ENCODE data around the gene PCP2.
A peak's percentile ranks its signal among the peaks of the same experiment; 100 is the strongest.

Gene PCP2

DNA sequence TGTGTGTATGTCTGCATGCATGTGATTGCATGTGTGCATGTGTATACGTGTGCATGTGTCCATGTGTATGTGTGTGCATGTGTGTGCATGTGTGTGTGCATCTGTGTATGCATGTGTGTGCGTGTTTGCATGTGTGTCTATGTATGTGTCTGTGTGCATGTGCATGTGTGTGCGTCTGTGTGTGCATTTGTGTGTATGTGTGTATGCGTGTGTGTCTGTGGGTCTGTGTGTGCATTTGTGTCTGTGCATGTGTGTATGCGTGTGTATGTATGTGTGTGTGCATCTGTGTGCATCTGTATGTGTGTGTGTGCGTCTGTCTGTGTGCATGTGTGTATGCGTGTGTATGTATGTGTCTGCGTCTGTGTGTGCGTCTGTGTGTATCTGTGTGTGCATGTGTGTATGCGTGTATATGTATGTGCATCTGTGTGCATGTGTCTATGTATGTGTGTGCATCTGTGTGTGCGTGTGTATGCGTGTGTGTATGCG, 6.4 kb upstream of the PCP2 start:
- no peak for DNase-seq (ENCODE audit: low read depth in 2 of 3, low spot score in 2 of 3)

DNA sequence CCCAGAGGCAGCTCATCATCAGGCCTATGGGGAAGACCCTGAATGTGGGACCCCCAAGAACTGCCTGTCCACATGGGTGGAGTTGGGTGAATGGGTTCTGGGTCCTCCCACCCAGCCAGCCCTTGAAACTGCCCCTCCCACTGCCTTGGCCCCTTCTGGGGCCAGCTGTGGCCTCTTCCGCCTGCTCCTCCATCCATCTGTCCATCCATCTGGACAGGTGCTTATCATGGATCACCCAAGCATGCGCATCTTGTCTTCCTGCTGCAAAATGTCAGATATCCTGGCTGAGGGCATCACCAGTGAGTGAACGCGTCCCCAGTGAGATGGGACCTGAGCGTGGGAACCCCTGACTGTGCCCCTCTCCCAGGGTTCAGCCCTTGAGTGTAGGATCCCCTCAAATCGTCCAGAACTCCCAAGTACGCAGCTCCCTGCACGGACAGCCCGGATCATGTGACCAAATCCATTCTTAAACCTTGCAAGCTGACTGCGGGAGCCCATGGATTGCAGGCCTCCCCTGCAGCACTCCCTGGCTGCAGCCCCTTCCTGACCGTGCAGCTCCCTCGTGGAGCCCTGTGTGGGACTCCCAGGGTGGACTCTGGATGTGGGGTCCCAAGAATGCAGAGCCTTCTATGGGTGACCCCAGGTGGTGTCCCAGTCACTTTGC, 5.4 kb upstream of the PCP2 start:
- DNase-seq (ENCODE audit: low read depth in 2 of 3, low spot score in 2 of 3), result no peak

DNA sequence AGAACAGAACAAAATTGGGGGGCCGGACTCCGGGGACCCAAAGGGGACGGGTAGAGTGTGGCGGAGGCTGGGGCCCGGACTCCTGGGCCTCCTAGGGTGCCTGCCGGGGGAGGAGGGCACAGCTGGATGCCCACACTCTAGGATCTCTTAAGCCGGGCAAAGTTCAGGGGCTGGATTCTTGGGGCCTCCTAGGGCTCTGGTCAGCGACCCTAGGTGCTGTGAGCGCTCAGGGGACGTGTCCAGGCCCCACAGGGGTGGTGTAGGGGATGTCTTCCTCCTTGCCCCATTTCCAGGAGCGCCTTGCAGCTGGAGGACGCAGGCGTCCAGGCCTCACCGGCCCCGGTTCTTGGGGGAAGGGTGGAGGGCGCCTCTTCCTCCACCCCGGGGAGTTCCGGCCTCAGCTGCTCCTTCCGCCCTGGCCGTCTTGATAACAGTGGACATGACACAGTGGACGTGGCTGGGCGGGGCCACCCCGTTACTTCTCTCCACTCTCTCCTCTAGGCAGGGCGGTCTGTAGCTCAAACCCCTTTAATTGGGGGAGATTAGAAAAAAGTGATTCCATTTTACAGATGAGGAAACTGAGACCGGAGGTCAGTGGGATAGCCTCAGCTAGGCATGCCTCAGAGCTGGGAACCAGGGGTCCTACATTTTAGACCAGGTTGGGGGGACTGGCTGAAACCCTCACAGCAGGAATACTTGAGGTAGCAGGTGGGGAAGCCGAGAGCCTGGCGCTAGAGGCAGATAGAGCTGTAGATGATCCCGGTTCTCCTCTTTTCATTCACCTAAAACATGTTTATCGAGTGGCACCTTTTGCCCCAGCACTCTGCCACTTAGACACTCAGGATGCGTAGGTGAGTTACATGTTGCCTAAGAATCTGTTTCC, 4.1 kb upstream of the PCP2 start:
- DNase-seq (ENCODE audit: low read depth in 2 of 3, low spot score in 2 of 3), result no peak

DNA sequence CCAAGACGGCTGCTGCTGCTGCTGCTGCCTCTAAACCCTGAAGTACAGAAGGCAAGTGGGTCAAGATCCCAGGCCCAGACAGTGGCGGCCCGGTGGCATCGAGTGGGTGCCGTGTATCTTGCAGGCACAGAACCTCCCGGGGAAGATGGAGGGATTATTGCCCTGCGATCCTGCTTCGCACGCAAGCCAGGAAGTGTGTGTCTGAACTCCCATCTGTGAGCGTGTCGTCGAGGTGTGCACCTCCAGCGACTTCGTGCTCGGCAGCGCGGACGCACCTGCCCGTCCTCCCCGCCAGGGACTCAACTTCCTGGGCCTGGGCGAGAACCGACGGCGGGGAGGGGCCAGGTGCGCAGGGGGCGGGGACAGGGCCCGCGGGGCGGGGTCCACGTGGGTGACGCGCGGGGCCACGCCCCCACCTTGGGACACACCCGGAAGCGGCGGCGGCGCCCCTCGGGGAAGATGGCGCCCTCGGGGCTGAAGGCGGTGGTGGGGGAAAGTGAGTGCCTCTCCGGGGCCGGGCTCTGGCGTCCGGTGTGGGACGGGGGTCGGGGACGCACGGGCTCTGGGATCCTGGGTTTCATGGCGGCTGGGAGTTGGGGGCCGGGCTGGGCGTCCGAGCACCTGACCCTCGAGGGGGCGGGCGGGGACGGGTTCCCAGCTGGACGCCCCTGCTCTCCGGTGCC, 3.3 kb upstream of the PCP2 start, which contains the start of gene STXBP2:
Gene STXBP2, plus strand, starts transcription at position 420 of the 683 bp plus-strand sequence. Its CDS starts 40 bp downstream, at position 460.
- DNase-seq (ENCODE audit: low read depth in 2 of 3, low spot score in 2 of 3), result peak; percentile 83 to 89 (median 84)

DNA sequence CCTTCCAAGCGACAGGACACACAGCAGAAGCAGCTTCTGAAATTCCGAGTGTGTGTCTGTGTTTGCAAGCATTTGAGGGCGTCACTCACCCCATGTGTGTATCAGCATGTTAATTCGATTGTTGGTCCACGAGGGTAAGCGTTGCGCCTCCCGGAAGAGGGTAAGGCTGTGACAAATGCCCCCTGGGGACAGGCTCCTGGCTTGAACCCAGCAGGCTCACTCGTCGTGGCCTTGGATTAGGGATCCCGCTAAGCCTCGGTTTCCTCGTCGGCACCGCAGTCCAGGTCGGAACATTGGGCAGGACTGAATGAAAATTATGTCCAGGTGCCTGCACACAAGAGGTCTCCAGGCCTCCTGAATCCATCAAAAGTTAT, 2.8 kb upstream of the PCP2 start:
- DNase-seq (ENCODE audit: low read depth in 2 of 3, low spot score in 2 of 3), result no peak

DNA sequence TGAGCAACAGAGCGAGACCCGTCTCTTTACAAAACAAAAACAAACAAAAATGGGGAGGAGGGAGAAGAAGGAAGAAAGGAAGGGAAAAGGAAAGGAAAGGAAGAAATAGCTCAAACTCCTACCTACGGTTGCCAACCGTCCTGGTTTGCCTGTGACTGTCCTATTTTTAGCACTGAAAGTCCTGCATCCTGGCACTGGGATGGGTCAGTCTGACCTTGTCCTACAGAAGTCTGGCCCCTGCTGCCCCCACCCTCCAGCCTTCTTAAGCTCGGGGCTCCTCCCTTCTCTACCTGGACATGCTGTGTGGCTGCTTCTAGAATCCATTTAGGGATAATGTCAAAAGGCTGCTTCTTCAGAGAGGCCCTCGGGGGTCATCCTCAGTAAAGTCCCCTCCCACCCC, 2.2 kb upstream of the PCP2 start:
- DNase-seq (ENCODE audit: low read depth in 2 of 3, low spot score in 2 of 3), result no peak

DNA sequence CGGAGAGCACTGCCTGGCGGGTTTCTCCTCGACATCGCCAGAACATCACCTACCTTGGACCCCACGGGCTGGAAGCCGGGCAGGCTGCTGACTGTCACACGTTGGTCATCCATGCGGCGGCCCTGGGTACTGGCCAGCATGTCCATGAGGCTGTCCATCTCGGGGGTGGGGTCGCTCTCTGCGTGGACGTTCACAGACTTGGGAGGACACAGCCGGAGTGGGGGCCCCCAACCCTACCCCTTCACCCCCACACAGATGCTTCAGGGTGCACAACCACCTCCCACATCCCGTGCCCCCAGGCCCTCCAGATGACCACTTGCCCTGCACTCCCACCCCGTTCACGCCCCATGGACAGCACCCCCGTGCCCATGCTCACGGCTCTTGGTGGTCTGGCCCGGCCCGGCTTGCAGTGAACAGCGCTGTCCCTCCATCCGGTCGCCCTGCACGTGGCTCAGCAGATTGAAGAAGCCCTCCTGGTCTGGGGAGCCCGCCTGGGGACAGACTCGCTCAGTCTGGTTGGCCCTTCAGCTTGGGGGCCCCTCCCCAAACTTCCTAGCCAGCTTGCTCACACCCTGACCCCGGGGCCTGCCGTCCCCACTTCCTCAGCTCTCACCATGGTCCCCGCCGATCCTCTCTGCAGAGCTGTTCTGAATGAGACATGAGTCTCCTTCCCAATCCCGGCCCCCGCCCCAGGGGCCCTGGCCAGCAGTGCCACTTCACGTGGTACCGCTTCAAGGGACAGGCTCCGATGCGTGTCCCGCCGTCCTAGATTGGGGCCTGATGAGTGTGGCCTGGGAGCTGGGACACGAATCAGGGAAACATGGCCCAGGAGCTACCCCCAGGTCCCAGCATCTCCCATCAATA, 947 bp downstream of the PCP2 start:
- no peak for DNase-seq (ENCODE audit: low read depth in 2 of 3, low spot score in 2 of 3)

DNA sequence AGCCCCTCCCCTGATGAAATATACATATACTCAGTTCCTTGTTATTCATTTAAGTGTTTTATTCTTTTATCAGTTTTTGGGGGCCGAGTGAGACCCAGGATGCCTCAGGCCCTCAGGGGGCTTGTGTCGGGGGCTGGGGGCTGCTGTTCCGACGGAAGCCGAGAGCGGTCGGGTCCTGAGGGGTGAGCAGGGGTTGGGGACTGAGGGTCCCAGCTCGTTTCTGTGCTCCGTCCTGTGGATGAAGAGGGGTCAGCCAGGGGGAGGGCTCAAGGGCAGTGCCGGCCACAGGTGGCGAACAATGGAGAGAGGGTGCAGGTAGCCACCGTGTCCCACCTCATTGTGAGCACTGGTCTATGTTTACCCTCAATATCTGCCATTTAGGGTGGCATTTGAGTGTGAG, 1.9 kb downstream of the PCP2 start:
- DNase-seq (ENCODE audit: low read depth in 2 of 3, low spot score in 2 of 3), result no peak

DNA sequence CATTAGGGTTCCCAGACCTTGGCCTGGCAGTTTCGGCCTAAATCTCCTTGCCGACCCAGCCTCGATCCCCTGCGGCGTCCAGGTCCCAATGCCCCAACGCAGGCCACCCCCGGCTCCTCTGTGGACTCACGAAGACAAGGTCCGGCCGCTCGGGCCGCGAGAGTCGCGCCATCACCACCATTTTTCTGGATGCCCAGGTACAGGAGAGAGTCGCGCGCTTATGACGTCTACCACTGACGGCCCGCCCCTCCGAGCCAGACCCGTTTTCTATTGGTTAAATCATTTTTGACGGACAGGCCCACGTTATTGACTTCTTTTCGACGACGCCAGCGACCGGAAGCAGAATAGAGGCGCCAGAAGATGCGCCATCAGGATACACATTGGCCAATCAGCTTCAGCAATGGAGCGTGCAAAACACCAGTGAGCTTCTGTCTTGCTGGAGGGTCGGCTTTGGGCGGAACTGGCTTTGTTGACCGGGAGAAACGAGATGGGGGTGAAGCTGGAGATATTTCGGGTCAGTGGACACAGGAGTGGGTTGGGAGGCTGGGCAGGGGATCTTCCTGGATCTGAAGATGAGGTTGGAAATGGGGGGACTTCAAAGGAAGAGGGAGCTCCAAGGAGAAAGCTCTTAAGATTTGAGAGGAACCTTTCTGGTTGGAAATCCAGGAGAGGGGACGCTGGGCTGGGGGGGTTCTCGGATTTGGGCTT, 4.0 kb downstream of the PCP2 start, which contains the start of the genes PET100 and XAB2:
Gene PET100, plus strand, starts transcription at position 447 of the 708 bp plus-strand sequence. Its CDS starts 41 bp downstream, at position 488.
Gene XAB2, minus strand, starts transcription at position 199 of the 708 bp plus-strand sequence. Its CDS starts 18 bp downstream, at position 181.
- DNase-seq (ENCODE audit: low read depth in 2 of 3, low spot score in 2 of 3), result peak; percentile 82 to 93 (median 84)

DNA sequence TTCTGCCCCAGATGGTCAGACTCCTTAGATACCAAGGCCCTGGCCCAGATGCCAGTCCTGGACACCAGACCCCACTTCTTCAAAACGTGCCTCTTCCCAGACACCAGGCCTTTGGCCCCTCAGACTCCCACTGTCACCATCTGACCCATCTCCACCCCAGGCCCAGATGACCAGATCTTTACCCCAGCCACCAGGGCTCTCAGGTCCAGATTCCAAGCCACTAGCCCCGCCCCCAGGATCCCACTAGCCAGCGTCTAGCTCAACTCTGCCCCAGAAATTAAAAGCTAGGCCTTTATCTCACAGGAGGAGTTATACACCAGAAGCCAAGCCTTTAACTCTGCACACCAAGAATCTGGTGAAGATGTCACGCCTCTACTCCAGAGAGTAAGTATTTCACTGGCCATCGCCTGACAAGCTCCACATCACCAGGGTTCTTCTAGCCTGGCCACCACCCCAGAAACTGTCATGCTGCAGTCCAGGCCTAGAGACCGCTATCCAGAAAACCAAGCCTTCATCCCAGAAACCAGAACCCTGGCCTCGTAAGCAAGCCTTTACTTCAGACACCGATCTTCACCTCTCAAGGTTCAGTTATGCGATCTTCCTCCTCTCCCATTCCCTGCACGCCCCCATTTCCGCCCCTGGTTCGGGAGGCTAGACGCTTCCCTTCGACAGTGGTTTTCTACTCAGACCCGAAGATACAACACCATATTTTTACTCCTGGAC, 4.8 kb downstream of the PCP2 start:
- no peak for DNase-seq (ENCODE audit: low read depth in 2 of 3, low spot score in 2 of 3)

DNA sequence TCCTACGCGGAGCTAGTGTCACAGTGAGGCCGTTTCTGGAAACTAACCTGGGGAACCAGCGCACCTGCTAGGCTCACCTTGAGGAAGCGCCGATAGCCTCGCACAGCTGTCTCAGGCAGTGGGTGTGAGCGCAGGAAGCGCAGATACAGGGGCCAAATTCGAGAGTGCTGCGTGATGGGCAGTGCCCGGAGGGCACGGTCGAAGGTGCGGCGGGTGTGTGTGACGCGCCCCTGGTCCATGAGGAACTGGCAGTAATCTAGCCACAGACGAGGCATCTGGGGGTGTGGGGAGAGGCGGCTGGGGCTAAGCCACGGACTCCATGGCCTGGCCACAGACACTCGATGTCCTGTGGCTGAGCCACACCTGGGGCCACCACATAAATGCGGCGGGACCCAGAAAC, 6.4 kb downstream of the PCP2 start:
- DNase-seq (ENCODE audit: low read depth in 2 of 3, low spot score in 2 of 3), result no peak

DNA sequence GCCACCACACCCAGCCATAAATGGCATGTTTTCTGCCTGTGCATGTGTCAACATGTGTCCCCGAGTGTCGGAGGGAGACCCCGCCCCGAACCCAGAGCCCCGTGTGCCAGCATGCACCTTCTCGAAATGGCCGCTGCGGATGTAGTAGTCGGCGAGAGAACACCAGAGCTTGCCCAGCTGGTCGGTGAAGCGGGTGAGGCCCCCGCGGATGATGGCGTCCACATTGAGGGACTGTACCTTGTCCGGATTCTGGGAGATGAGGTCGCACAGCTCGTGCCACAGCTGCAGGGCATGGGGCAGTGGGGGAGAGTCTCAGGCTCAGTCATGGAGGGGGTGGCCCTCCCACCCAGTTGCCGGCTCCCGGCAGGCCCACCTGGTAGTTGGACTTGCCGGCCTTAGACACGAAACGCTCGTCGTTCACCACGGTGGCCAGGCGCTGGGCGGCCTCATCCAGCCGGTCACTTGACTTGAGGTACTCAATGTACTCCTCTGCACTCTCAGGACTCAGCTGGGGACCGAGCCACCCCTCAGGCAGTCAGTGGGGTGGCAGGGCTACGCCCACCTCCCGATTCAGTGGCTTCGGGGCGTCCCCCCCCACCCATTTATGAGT, 7.7 kb downstream of the PCP2 start:
- DNase-seq (ENCODE audit: low read depth in 2 of 3, low spot score in 2 of 3), result no peak

DNA sequence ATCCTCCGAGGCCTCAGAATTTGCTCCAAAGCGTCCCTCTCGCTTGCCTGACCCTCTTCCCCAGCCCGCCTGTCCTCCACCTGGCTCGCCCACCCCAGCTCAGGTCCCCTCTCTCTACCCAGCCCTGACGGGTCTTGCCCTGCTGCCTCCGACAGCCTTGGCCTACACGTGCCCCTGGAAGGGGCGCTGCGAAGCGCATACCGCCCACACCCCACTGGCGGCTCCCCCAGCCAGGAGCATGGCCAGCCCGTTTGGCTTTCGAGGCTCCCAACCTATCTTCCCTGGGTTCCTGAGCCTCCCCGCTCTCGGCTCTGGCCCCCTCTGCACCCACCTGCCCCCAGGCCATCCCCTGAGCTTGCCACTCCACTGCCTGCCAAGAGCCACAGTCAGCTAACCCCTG, 8.7 kb downstream of the PCP2 start:
- DNase-seq (ENCODE audit: low read depth in 2 of 3, low spot score in 2 of 3), result no peak

DNA sequence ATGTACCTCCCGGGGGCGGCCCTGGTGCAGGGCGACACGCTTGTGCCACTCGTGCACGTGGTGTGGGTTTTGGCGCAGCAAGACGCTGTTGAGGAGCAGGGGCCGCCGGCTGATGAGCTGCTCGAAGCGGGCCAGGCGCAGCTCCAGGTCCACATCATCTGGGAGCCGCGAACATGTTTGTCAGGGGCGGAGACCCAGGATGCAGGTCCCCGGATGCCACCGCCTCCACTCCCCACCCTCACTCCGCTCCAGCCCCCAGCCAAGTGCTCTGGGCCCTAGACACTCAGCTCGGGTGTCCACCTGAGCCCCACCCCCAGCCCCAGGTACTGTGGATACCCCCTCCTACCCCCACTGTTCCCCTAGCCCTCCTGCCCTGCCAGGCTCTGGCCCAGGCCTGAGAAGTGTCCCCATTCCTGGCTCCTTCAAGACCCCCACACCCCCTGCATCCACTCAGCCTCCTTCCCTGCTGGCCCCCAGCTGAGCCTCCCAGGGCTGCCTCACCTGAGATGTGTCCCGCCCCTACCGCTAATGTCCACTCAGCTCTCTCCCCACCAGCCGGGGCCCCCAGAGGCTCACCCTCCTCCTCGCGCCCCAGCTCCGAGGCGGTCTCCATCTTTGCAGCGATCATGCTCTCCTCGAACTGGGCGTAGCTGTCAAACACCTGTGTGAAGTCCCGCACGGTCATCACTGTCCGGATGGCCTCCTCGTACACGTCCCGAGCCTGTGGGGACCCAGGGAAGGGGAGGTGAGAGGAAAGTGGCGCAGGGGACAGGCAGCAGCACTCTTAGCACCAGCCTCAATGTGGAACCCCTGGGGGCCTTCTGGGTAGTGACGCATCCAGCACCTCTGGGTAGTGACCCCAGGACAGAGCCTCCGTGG, 9.6 kb downstream of the PCP2 start:
- DNase-seq (ENCODE audit: low read depth in 2 of 3, low spot score in 2 of 3), result no peak

DNA sequence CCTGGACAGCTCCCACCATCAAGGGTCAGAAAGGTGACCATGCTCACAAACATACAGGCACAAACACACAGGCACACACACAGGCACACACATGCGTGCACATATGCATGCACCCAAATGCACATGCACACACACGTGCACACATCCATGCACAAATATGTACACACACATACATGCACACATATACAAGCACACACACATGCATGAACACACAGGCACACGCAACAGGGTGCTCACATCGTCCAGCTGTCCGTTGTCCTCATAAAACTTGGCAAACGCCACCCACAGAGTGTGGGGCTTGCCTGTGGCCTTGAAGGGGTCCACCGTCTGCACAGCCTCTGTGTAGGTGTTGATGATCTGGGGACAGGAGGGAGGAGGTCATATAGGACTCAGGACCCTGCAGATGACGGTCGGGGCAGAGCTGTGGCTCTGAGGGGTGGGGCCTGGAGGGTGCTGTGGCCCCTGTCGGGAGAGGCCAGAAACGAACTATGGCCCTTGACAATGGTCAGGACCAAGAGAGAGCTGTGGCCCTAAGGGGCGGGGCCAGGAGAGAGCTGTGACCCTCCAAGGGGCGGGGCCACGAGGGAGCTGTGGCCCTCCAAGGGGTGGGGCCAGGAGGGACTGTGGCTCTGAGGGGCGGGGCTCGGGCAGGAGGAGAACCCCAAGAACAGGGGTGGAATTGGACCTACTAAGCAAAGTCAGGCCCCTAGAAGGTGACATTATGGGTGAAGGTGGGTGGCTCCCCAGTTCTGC, 10.4 kb downstream of the PCP2 start:
- DNase-seq (ENCODE audit: low read depth in 2 of 3, low spot score in 2 of 3), result no peak

DNA sequence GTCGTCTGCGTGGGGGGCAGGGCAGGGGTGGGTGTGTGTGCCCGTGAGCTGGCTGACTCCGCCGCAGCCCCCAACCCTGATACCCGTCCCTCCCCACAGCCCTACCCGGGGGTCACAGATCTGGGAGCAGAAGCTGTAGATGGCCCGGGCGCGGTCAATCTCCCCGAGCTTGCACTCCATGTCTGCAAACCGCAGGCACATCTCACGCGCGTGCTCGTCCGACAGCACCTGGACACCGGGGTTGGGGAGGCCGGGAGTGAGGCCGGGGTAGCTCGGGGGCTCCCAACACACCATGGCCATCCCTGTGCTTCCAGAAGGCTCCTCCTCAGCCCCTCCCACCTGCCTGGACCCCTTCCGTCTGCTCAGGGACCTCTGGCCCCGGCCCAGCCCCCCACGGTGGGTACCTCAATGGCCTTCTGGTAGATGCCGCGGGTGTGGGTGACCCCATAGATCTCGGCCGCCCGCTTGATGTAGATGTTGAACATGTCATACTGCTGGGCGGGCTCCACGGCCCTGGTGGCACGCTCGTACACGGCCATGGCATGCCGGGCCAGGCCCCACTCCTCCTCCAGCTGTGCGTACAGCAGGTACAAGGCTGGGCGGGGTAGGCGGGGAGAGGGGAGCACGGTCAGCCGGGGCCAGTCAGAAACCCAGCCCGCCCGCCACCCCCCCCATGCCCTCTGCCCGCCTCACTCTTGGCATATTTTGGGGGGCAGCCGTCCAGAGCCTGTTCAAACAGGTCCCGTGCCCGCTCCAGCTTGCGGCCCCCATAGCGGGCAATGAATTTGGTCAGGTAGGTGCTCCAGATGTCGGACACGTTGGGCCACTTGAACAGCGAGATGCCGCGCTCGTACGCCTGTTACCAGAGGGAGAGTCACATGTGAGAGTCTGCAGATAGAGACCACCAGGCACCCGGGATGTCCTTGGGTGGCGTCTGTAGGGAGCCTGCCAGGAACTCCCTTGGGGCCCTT, 12.8 kb downstream of the PCP2 start:
- no peak for DNase-seq (ENCODE audit: low read depth in 2 of 3, low spot score in 2 of 3)
